WTC11 (cell line): ENCODE measurements around the gene GLMN. TPM values are rescaled to one million over a fixed set of nuclear protein-coding genes. Genes with fewer than 3 reads are reported as not detected.

Experiments used
- total RNA-seq: library from RNA; stranded (reverse); gene quantifications from 3 replicates; pipeline ENCODE4 v1.2.3, GENCODE V29; 2021

GLMN gene
- total RNA-seq, 1 experiment from 2014 or later: 20.9 TPM

Other genes with a start within 250 kb of the GLMN start
- gene SETSIP, start 223.6 kb downstream of the GLMN start, total RNA-seq: 0.25 TPM in 1 of 3 replicates, not detected in the others
- 3.7 to 4.6 TPM (median 4.5 TPM) in 3 replicates for gene BTBD8, start 218.6 kb downstream of the GLMN start, total RNA-seq
- gene C1orf146, start 81.1 kb downstream of the GLMN start, total RNA-seq: not detected in 3 replicates
- gene RPAP2, start 72 bp upstream of the GLMN start, total RNA-seq: 19.8 to 23.0 TPM (median 21.5 TPM) in 3 replicates
- 0.18 to 0.46 TPM (median 0.35 TPM) in 3 replicates for gene GFI1, start 187.9 kb upstream of the GLMN start, total RNA-seq